ENCODE data around the gene PPP1R10. TPM values are rescaled to one million over a fixed set of nuclear protein-coding genes. Genes with fewer than 3 reads are reported as not detected.

The PPP1R10 gene
- total RNA-seq, 1 donor from 2014 or later, result 126 TPM

GRCh38 chr6:30556906-30557682 is 59.9 kb downstream of the PPP1R10 start, which contains the start of gene PRR3:
PRR3 (plus strand) TSS chr6:30557295; CDS start chr6:30557345, 50 bp downstream.
- Mint-ChIP-seq H3K9me3 (no peaks in the 10 kb centered on the region), H3K27ac (peak within 1 kb of the TSS; percentile 99), H3K4me1 (ENCODE audit: low read depth) (peaks cover 36% of the 10 kb centered on the region), H3K4me3 (peak within 1 kb of the TSS; percentile 96), H3K36me3 (ENCODE audit: low read depth) (peaks cover 39% of the 10 kb centered on the region), H3K27me3 (ENCODE audit: insufficient read depth) (no peaks in the 10 kb centered on the region)
- intact Hi-C loops (cut with micrococcal nuclease), result loop anchor here (1.0 to 5.0 kb wide), 12 partner anchors 14 to 601 kb away; partner anchors contain the start of genes ABCF1, ATAT1, HLA-E and MDC1
- DNase-seq (ENCODE audit: low spot score), result peak; percentile 84

GRCh38 chr6:30556066-30556905 is 60.8 kb downstream of the PPP1R10 start, which contains the start of gene GNL1:
GNL1 (minus strand) TSS chr6:30556489; CDS start chr6:30556203, 286 bp downstream.
- Mint-ChIP-seq H3K27ac (peak within 1 kb of the TSS; percentile 99), H3K27me3 (ENCODE audit: insufficient read depth) (no peaks in the 10 kb centered on the region), H3K9me3 (no peaks in the 10 kb centered on the region), H3K4me3 (peak within 1 kb of the TSS; percentile 96), H3K36me3 (ENCODE audit: low read depth) (peaks cover 44% of the 10 kb centered on the region), H3K4me1 (ENCODE audit: low read depth) (peaks cover 36% of the 10 kb centered on the region)
- DNase-seq (ENCODE audit: low spot score), result peak; percentile 96
- intact Hi-C loops (cut with micrococcal nuclease), result loop anchor here (1.0 to 5.0 kb wide), 9 partner anchors 15 to 602 kb away; partner anchors contain the start of genes ATAT1, HLA-E, MRPS18B and PPP1R10

GRCh38 chr6:30555816-30556065 is 61.3 kb downstream of the PPP1R10 start:
- H3K4me1 Mint-ChIP-seq (ENCODE audit: low read depth), result peaks cover 36% of the 10 kb centered on the region
- intact Hi-C loops (cut with micrococcal nuclease), result loop anchor here (1.0 to 5.0 kb wide), 9 partner anchors 14 to 603 kb away; partner anchors contain the start of genes ATAT1, HLA-E, MRPS18B and PPP1R10
- H3K27me3 Mint-ChIP-seq (ENCODE audit: insufficient read depth), result no peaks in the 10 kb centered on the region
- H3K27ac Mint-ChIP-seq, result peak overlapping the region; percentile 99
- H3K36me3 Mint-ChIP-seq (ENCODE audit: low read depth), result peaks cover 47% of the 10 kb centered on the region
- H3K4me3 Mint-ChIP-seq, result peak overlapping the region; percentile 96
- no peak for DNase-seq (ENCODE audit: low spot score)
- no peaks in the 10 kb centered on the region for H3K9me3 Mint-ChIP-seq

GRCh38 chr6:30554962-30555815 is 61.9 kb downstream of the PPP1R10 start:
- H3K4me3 Mint-ChIP-seq, result peak overlapping the region; percentile 96

GRCh38 chr6:30554404-30554803 is 62.6 kb downstream of the PPP1R10 start:
- Mint-ChIP-seq H3K4me3 (peak overlapping the region; percentile 96), H3K9me3 (no peaks in the 10 kb centered on the region), H3K4me1 (ENCODE audit: low read depth) (peaks cover 31% of the 10 kb centered on the region), H3K36me3 (ENCODE audit: low read depth) (peaks cover 53% of the 10 kb centered on the region), H3K27ac (no peak overlapping the region), H3K27me3 (ENCODE audit: insufficient read depth) (no peaks in the 10 kb centered on the region)
- DNase-seq (ENCODE audit: low spot score), result no peak
- intact Hi-C loops (cut with micrococcal nuclease), result no loop called here

More at GRCh38 chr6:30554962-30555815, 61.9 kb downstream of the PPP1R10 start:
- peak overlapping the region; percentile 99 for H3K27ac Mint-ChIP-seq
- no peak for DNase-seq (ENCODE audit: low spot score)
- no peaks in the 10 kb centered on the region for H3K9me3 Mint-ChIP-seq
- intact Hi-C loops (cut with micrococcal nuclease), result loop anchor here (5.0 kb wide), 2 partner anchors 228 to 343 kb away; partner anchors contain the start of genes TRIM26 and TRIM39
- H3K36me3 Mint-ChIP-seq (ENCODE audit: low read depth), result peaks cover 52% of the 10 kb centered on the region
- H3K27me3 Mint-ChIP-seq (ENCODE audit: insufficient read depth), result no peaks in the 10 kb centered on the region
- peaks cover 36% of the 10 kb centered on the region for H3K4me1 Mint-ChIP-seq (ENCODE audit: low read depth)

Other genes with a start within 250 kb of the PPP1R10 start
- 476 and 483 TPM in 2 replicates for gene HLA-E, start 127.7 kb downstream of the PPP1R10 start, total RNA-seq
- gene GNL1, start 60.8 kb downstream of the PPP1R10 start, total RNA-seq, result 86.3 and 92.4 TPM in 2 replicates
- gene PRR3, start 59.9 kb downstream of the PPP1R10 start, total RNA-seq, result 41.6 and 42.1 TPM in 2 replicates
- gene ABCF1, start 45.8 kb downstream of the PPP1R10 start, total RNA-seq, result 115 and 120 TPM in 2 replicates
- gene MRPS18B, start 597 bp upstream of the PPP1R10 start, total RNA-seq, result 75.5 and 77.7 TPM in 2 replicates
- 11.6 and 13.4 TPM in 2 replicates for gene ATAT1, start 9.6 kb upstream of the PPP1R10 start, total RNA-seq
- 23.9 and 36.0 TPM in 2 replicates for gene C6orf136, start 29.9 kb upstream of the PPP1R10 start, total RNA-seq
- gene DHX16, start 55.8 kb upstream of the PPP1R10 start, total RNA-seq, result 52.0 and 54.2 TPM in 2 replicates
- 203 and 213 TPM in 2 replicates for gene PPP1R18, start 69.4 kb upstream of the PPP1R10 start, total RNA-seq
- 15.5 and 15.9 TPM in 2 replicates for gene NRM, start 73.7 kb upstream of the PPP1R10 start, total RNA-seq
- 93.7 and 95.7 TPM in 2 replicates for gene MDC1, start 100.0 kb upstream of the PPP1R10 start, total RNA-seq
- 1,001 and 1,002 TPM in 2 replicates for gene TUBB, start 103.1 kb upstream of the PPP1R10 start, total RNA-seq
- gene FLOT1, start 125.4 kb upstream of the PPP1R10 start, total RNA-seq, result 252 and 262 TPM in 2 replicates
- gene IER3, start 127.3 kb upstream of the PPP1R10 start, total RNA-seq, result 578 and 603 TPM in 2 replicates

All from activated T-helper 1 cell treated with anti-CD3 and anti-CD28 coated beads, Interleukin-12 subunit alpha, Interleukin-12 subunit beta, Interleukin-2, Interleukin-4 antibody, amounts not matched to agents 30 ng/mL and 10 ng/mL and 1 ng/mL, durations not matched to agents 14 hours and 24 hours and 36 hours (primary cell).